Hindlimb muscle (tissue), 1 donor: Measurements from ENCODE around the gene OTOS. TPM values are rescaled to one million over a fixed set of nuclear protein-coding genes. Genes with fewer than 3 reads are reported as not detected.

Experiments used
- DNase-seq: peaks from one replicate; pipeline ENCODE4 v3.0.0-alpha.2; 2013
- polyA plus RNA-seq: library from polyadenylated mRNA; unstranded; fragments of 120-200 nt; gene quantifications from one replicate; pipeline ENCODE4 v1.2.1, GENCODE V29; 2013; ENCODE audit not compliant: insufficient read length

The OTOS gene
- polyA plus RNA-seq, 1 donor, result not detected

DNA sequence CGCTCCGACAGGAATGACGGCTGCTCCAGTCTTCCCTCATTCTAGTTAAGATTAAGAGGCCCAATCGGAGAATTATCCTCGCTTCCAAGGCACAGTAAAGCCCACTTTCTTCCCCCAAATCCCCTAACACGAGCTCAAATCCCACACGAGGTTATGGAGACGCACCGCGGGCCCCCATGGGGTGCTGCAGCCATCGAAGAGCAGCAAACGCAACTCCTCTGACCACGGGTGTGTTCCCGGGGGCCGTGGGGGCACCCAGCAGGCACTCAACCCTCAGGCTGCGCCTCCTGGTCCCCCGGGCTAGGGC is 4.8 kb downstream of the OTOS start:
- DNase-seq, result no peak

DNA sequence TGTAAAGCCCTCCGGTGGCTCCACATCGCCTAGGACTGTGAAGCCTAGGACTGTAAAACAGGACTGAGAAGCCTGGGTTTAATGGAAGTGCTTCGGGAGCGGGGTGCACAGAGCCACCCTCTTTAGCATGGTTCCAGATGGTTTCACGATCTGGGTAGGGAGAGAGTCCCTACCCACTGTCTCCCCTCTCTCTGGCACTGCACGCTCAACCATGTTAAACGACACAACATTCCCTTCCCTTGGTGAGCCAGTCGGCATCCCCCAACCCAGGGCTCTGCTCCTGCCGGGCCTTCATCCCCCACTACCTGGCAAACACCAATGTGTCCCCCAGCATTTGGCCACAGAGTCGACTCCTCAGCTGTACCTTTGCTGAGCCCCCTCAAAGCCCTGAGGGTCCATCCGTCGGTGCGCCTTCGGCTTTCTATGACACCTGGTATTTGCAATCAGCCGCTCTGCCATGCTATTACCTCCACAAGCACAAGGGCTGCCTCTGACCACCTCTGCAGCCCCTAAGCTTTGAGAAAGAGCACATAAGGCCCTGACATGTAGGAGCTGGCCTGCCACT is 5.4 kb downstream of the OTOS start:
- no peak for DNase-seq

DNA sequence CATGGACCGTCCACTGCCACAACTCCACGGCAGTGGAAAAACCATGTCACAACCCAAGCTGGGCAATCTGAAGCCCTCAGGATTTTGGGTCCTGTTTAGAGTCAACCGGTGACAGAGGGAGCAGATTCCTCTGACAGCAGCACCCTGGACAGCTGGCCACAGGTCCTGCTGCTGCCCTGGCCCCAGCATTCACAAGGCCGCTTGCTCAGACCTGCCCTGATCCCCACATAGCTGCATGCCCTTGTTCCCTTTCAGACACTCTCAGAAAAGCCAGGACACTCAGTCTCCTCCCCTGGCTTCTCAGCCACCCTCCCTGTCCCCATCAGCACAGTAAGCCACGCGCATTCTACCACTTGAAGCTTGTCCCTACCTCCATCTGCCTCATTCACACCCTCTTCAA is 6.0 kb downstream of the OTOS start:
- DNase-seq, result no peak

- no peak for DNase-seq
Observed at GRCh38 chr2:240133401-240133800, 7.1 kb downstream of the OTOS start.

GRCh38 chr2:240132651-240132980 is 7.8 kb downstream of the OTOS start:
- DNase-seq, result no peak

DNA sequence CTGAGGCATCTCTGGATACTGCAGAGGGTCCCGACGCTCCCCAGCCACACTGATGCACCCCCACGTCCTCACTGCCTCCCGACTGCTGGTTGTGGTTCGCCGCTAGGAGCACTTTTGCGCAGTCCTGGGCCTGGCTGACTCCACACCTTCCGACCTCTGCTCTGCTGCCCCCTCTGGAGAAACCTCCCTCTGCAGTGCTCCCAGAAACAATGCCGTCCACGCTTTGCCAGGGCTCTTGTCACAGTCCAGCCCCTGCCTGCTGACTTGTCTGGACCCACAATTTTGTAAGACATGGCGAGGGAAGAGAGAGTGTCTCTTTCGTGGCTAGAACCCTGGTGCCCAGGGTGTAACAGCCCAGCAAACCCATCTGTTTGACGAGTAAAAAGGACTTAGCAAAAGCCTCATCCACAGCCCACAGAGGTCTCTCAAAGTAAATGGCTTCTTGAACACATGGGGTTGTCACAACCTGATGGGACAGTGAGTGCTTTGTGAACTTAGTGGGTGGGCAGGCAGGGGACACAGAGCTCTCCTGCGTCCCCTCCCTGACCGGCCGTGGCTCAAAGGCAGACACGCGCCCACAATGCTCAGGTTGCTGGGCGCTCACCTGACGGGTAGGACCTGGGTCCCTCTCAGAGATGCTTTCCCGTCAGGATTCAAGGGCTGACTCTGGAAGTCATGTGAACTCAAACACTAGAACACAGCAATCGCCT is 8.4 kb downstream of the OTOS start:
- no peak for DNase-seq

GRCh38 chr2:240131296-240131695 is 9.2 kb downstream of the OTOS start:
- no peak for DNase-seq

GRCh38 chr2:240130393-240131195 is 9.9 kb downstream of the OTOS start:
- DNase-seq, result no peak

- no peak for DNase-seq
Observed at GRCh38 chr2:240129731-240130392, 10.6 kb downstream of the OTOS start.

- DNase-seq, result no peak
Observed at GRCh38 chr2:240129311-240129710, 11.1 kb downstream of the OTOS start.

GRCh38 chr2:240128608-240129145 is 11.8 kb downstream of the OTOS start:
- no peak for DNase-seq

DNA sequence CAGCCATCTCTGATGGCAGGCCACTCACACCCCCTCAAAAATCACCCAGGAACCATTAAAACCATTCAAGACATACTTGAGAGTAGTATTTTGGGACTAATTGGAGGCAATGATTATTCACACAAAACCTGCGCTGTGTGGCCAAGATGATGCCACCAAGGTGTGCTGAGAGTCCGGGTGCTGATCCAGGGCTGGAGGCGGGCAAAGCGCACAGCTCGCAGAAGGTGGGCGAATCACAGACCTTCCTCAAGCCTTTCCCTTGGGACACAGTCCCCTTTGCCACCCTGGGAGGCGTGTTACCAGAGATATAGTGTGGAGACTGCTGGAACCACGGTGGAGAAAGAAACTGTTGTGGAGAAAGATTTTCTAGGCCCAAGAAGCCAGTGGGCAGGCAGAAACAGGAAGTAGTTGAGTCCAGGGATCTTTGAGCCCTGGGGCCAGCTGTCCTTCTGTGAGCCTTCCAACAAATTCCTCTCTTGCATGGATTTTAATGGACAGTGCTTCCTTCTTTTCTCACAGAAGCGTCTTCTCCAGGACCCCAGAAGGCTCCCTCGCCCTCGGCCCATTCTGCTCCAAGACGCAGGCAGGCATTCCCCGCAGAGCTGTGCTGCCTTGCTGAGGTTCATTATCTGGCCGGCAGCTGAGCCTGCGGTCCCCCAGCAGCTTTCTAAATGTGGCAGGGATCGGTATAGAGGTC is 12.4 kb downstream of the OTOS start:
- no peak for DNase-seq

- no peak for DNase-seq
Observed at GRCh38 chr2:240127191-240127750, 13.2 kb downstream of the OTOS start.

DNA sequence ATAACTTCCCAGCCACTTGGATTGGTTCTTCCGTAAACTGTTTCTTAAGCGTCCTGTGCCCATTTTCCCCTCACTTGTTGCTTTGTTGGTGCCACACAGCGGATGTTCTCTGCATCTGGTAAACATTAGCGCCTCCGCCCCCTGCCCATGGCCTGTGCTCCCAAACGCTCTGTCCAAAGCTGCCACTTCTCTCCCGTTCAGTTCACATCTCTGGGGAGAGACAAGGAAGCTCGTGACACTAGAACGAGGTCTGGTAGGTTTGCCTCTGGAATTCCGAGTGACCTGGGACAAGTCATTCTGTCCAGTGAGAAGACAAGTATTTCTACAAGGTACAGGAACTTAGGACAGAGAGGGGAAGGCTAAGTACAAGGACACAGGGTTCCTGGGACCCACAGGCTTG is 13.7 kb downstream of the OTOS start:
- DNase-seq, result no peak

DNA sequence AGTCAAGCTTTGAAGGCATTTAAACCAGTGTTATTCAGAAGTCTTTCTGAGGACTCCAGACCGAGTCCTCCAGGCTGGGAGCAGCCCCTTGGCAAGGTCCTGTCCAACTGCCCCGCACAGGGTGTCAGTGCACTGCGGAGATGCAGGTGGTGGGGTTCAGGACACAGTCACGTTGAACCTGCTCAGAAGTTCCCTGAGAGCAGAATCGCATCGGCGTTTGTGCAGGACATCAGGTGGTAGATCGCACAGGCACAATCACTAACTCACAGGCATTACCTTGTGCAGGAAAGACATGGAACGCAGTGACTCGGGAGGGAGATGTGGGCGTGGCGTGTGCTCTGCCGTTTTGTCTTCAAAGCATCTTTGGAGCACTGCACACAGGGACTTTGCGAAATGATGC is 14.7 kb downstream of the OTOS start:
- DNase-seq, result no peak

- DNase-seq, result no peak
Observed at GRCh38 chr2:240124651-240125030, 15.8 kb downstream of the OTOS start.

DNA sequence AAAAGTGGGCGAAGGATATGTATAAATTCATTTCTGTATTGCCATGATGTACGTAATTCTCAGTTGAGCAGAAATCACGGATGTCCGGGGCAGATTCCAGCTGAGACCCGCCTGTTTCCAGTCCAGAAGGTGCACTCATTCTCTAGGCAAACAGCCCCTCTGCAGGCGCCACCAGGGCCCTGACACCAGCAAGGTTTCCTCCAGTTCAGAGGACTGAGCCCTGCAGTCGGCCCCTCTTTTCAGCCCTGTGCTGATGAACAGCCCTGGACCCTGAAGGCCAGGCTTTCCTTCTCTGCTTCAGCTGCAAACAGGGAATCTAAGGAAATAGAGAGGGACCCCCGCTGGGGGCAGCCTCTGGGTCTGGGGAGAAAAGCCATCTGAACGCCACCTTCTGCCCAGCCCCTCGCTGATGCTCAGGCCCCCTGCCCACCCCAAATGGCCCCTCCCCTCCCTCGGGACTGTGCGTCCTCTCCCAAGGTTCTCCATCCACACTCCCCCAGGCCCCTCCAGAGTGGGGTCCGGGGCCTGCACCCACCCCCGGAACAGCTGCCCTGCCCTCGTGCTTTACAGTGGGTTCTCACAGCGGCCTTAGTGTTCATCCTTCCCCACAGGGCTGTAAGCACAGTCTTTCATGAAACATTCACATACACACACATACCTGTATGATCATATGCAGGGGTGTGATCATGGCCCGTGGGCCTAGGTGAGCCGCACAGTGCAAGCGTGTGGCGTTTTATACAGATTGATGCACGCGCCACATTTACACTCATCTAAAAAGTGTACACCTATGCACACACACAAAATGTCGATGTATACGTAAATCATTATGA is 16.4 kb downstream of the OTOS start:
- no peak for DNase-seq

- no peak for DNase-seq
Observed at GRCh38 chr2:240121675-240122074, 18.8 kb downstream of the OTOS start.

- DNase-seq, result no peak
Observed at GRCh38 chr2:240121190-240121589, 19.3 kb downstream of the OTOS start.

- DNase-seq, result no peak
Observed at GRCh38 chr2:240114233-240114632, 26.2 kb downstream of the OTOS start.

- no peak for DNase-seq
Observed at GRCh38 chr2:240112914-240113690, 27.4 kb downstream of the OTOS start.
